ENCODE measurements around the gene STMN3. TPM values are rescaled to one million over a fixed set of nuclear protein-coding genes. Genes with fewer than 3 reads are reported as not detected.

Gene STMN3
- total RNA-seq, 4 donors from 2014 or later: 14.2 to 20.7 (median 17.0) TPM

GRCh38 chr20:63627751-63628245 lies 25.4 kb downstream of the STMN3 start:
- no peak for TF ChIP-seq POLR2A (IDR thresholded peaks at IDR 0.05)
- no peak for TF ChIP-seq CTCF (IDR thresholded peaks at IDR 0.05)
- TF ChIP-seq POLR2AphosphoS5 (IDR thresholded peaks at IDR 0.05): no peak
- no peak for TF ChIP-seq EP300 (IDR thresholded peaks at IDR 0.05)
- DNase-seq (ENCODE audit: low spot score in 2 of 2): peak in 1 of 2 donors; percentile 78
- Histone ChIP-seq H3K4me1 (peaks cover 34% of the 10 kb centered on the region), H3K9me3 (no peaks in the 10 kb centered on the region), H3K27me3 (no peaks in the 10 kb centered on the region), H3K4me3 (peak overlapping the region; percentile 98), H3K27ac (peak overlapping the region; percentile 93), H3K36me3 (no peaks in the 10 kb centered on the region)
- 5% methylated on average over 28 of the region's 28 CpGs for WGBS

DNA sequence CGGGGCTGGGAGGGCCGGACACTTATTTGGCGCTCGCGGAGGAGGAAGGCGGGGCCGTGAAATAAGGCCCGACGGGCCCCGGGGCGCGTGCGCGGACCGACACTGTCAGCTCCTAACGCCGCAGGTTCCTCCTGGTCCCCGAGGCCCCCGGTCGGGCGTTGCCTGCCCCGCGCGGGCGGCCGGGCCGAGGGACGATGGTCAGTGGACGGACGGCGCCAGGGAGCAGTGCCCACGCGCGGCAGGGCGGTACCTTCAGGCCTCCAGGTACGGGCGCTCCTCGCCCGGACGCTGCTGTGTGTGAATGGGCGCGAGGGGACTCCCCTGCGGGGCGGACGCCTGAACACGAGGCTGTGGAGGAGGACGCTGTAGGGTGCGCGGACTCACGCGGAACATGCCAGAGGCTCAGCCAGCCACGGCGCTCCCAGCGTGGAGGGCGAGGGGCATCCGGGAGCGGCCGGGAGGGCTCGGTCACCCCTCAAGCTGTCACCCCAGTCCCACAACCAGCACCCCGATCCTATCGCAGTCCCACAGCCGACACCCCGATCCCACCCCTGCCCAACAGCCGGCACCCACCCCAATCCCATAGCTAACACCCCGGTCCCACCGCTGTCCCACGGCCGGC lies 26.0 kb downstream of the STMN3 start:
- peak; percentile 97 to 98 for DNase-seq (ENCODE audit: low spot score in 2 of 2)
- H3K4me3 ChIP-seq: peak overlapping the region; percentile 98
- H3K27me3 ChIP-seq: no peaks in the 10 kb centered on the region
- peaks cover 34% of the 10 kb centered on the region for H3K4me1 ChIP-seq
- H3K9me3 ChIP-seq: no peaks in the 10 kb centered on the region
- WGBS: 2% methylated on average over 8 of the region's 68 CpGs
- H3K27ac ChIP-seq: peak overlapping the region; percentile 93
- TF ChIP-seq POLR2A (IDR thresholded peaks at IDR 0.05) (peak in 1 of 2 donors; percentile 40), POLR2AphosphoS5 (IDR thresholded peaks at IDR 0.05) (peak in 1 of 3 donors; percentile 88), CTCF (IDR thresholded peaks at IDR 0.05) (no peak)
- no peaks in the 10 kb centered on the region for H3K36me3 ChIP-seq

DNA sequence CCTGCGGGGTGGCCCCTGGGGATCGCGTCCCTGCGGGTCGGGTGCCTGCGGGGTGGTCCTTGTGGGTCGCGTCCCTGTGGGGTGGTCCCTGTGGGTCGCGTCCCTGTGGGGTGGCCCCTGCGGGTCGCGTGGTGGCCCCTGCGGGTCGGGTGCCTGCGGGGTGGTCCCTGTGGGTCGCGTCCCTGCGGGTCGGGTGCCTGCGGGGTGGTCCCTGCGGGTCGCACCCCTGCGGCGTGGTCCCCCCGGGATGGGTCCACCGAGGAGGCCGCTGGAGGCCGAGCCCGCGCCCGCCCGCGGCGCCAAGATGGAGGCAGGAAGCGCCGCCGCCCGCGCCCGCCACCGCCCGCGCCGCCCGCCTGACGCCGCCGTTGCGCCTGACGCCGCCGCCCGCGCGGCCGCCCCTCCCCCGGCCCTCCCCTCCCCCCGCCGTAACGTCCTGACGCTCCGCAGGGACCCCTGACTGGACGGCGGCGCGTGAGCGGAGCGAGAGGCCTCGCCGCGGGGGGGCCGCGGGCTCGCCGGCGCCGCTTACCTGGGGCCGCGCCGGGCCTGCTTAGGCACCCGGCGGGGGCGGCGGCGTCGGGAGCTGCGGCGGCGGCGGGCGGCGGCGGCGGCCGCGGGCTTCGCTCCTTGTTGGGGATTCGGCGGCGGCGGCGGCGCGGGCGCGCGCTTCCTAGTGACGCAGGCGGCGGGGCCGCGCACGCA lies 26.6 kb downstream of the STMN3 start, which contains the start of gene GMEB2:
Gene GMEB2 (minus strand): TSS at position 678 of the 705 bp plus-strand sequence. CDS start 7,704 bp downstream, outside the sequence.
- peak in 1 of 2 donors; percentile 78 for DNase-seq (ENCODE audit: low spot score in 2 of 2)
- Histone ChIP-seq H3K4me3 (peak within 1 kb of the TSS; percentile 98), H3K9me3 (no peaks in the 10 kb centered on the region), H3K36me3 (no peaks in the 10 kb centered on the region), H3K4me1 (peaks cover 34% of the 10 kb centered on the region), H3K27me3 (no peaks in the 10 kb centered on the region), H3K27ac (peak within 1 kb of the TSS; percentile 93)
- no CpG with 5 or more reads among the region's 114 CpGs for WGBS
- TF ChIP-seq EP300 (IDR thresholded peaks at IDR 0.05): no peak
- TF ChIP-seq POLR2A (IDR thresholded peaks at IDR 0.05): peak in 1 of 2 donors; percentile 32
- no peak for TF ChIP-seq POLR2AphosphoS5 (IDR thresholded peaks at IDR 0.05)

- peak overlapping the region; percentile 98 for H3K4me3 ChIP-seq
- no peaks in the 10 kb centered on the region for H3K27me3 ChIP-seq
- H3K9me3 ChIP-seq: no peaks in the 10 kb centered on the region
- TF ChIP-seq POLR2A (IDR thresholded peaks at IDR 0.05): no peak
- no peak for TF ChIP-seq POLR2AphosphoS5 (IDR thresholded peaks at IDR 0.05)
- TF ChIP-seq CTCF (IDR thresholded peaks at IDR 0.05): no peak
- TF ChIP-seq EP300 (IDR thresholded peaks at IDR 0.05): no peak
- H3K4me1 ChIP-seq: peaks cover 30% of the 10 kb centered on the region
- H3K36me3 ChIP-seq: no peaks in the 10 kb centered on the region
- H3K27ac ChIP-seq: peak overlapping the region; percentile 93
- WGBS: 42% methylated on average over 13 of the region's 36 CpGs
- DNase-seq (ENCODE audit: low spot score in 2 of 2): no peak
Observed at GRCh38 chr20:63625771-63626423, 27.3 kb downstream of the STMN3 start.

DNA sequence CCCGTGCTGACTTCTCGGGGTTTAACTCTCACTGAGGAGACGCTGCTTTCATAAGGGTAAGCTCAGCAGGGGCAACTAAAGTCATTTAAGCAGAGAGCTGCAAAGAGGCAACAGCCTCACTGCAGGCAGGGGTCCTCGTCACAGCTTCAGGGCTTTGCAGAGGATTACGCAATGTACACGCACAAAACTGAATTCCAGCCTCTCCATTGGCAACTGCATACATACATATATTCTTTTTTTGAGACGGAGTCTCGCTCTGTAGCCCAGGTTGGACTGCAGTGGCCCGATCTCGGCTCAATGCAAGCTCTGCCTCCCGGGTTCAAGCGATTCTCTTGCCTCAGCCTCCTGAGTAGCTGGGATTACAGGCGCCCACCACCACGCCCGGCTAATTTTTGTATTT lies 28.7 kb downstream of the STMN3 start:
- H3K36me3 ChIP-seq: no peaks in the 10 kb centered on the region
- DNase-seq (ENCODE audit: low spot score in 2 of 2): no peak
- H3K4me1 ChIP-seq: peaks cover 28% of the 10 kb centered on the region
- TF ChIP-seq POLR2AphosphoS5 (IDR thresholded peaks at IDR 0.05): no peak
- TF ChIP-seq CTCF (IDR thresholded peaks at IDR 0.05): no peak
- TF ChIP-seq EP300 (IDR thresholded peaks at IDR 0.05): no peak
- TF ChIP-seq POLR2A (IDR thresholded peaks at IDR 0.05): no peak
- WGBS: 83% methylated on average over 15 of the region's 15 CpGs
- H3K27ac ChIP-seq: no peak overlapping the region
- no peaks in the 10 kb centered on the region for H3K27me3 ChIP-seq
- H3K4me3 ChIP-seq: no peak overlapping the region
- no peaks in the 10 kb centered on the region for H3K9me3 ChIP-seq
